NCI-H2029 treated with DMSO at 0.1 percent for 48 hours (cell line): Measurements from ENCODE around the gene HMOX1.

Source experiments
- DNase-seq: peaks from one replicate; lab custom pipeline; 2025; lab: John Stamatoyannopoulos, UW

The HMOX1 gene

DNA sequence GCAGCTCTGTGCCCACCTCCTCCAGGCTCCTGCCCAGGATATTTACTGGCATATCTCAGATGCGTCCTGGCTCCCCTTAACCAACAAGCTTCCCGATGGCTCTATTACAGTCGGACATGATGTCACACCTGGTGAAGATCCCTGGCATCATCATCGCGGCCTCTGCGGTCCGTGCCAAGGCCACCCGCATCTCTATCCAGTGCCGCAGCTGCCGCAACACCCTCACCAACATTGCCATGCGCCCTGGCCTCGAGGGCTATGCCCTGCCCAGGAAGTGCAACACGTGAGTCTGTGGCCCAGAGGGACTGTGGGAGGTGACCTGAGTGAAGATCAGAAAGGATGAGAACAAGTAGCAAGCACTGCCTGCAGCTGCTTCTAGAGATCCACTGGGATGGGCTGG lies 25.5 kb downstream of the HMOX1 start:
- no peak for DNase-seq

DNA sequence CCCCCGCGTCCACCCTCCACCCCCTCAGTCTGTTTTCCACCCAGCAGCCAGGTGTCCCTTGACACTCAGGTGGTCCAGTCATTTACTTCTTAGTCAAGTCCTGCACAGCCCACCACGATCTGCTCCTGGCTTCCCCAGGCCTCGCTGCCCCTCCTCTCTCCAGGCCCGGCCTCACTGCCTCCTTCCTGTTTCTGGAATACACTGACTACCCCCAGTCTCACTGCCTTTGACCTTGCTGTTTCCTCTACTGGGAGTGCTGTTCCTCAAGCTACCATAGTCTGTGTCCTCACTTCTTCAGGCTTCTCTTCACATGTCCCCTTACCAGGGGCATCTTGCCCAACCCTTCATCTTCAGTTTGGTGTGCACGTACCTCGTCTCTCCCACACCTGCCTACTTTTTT lies 26.5 kb downstream of the HMOX1 start:
- no peak for DNase-seq

DNA sequence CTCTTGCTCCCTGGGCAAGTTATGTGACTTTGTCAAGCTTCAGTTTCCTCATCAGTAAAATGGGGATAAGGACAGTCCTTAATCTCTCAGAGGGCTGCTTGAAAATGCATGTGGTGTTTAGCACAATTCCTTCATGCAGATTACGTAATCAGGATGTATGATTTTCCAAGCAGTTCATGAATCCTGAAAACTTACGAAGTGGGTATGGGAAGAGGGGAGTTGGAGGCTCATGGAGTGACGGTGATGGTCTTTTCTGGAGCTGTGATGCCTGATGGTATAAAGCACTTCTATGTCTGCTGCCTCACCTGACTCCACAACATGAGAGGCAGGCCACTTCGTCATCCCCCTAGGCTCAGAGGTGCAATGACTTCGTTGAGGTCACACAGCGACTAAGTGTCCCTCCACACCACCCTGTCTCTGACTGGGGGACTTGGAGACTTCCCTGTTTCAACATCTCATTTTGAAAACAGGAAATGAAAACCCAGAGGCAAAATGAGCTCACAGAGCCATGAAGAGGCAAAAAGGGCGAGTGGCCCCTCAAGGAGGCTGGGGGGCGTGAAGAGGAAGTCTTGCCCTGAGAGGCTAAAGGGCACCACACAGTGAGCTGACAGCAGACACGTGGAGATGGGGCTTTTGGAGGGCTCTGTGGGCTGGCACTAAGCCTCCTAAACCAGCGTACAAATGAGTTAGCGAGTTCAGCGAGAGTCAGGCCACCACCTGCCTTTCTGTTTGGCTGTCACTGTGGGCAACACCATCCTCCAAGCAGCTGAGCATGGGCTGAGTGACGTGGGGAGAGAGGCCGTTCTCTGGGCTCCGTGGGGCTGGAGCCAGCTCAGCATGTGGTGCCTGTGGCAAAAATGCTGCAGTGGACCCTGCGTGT lies 29.1 kb downstream of the HMOX1 start:
- no peak for DNase-seq

DNA sequence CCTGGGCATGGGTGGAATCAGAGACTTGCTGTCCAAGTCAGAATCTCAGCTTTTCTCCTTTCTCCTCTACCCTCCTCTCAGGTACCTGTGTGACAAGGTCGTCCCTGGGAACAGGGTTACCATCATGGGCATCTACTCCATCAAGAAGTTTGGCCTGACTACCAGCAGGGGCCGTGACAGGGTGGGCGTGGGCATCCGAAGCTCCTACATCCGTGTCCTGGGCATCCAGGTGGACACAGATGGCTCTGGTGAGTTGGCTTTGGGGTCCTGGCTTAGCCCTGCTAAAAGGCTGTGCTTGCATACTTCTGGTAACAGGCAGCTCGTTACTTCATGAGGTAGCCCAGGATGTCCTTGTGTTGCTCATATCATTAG lies 29.8 kb downstream of the HMOX1 start:
- DNase-seq: no peak

DNA sequence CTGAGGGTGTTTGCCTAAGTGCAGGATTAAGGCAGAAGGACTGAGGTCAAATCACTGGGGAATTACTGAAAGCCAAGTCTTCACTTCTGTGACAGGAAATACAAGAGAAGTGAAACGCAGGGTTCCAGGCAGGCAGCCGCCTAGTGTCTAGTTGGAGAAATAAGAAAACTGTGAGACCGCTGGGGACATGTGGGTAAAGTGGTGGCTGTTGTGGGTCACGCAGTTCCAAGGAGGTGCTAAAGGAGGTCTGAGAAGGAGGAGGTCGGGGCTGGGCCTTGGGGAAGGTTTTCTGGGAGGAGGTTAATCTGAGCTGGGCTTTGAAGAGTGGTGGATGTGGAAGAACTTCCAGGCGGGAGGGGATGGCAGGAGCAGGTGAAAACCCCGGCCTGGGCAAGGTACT lies 30.2 kb downstream of the HMOX1 start:
- DNase-seq: no peak

DNA sequence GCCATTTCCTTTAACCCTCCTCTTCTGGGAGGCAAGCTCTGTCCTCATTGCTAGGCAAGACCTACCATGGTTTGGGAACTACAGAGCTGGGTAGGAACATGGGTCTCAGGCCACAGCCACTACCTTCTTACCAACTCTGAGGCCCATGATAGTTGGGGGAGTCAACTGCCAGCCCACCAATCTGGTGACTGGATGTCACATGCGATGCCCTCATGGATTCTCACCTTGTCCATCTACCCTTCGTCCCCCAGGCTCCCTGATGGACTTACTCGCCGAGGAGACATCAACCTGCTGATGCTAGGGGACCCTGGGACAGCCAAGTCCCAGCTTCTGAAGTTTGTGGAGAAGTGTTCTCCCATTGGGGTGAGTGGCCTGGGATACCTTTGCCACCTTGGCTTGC lies 32.7 kb downstream of the HMOX1 start:
- no peak for DNase-seq

DNA sequence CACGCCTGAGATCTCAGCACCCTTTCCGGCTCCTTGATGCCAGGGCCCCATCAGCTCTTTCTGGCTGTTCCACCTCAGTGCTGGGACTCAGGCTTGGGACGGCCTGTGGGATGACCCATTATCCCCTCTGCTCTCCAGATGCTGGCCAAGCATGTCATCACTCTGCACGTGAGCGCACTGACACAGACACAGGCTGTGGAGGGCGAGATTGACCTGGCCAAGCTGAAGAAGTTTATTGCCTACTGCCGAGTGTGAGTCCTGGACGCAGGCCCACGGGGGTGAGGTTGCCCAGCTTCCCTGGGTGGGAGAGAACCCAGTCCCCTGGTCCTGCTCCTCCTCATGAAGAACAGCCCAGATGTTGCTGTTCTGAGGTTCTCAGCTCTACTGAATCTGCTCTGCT lies 36.7 kb downstream of the HMOX1 start:
- no peak for DNase-seq

DNA sequence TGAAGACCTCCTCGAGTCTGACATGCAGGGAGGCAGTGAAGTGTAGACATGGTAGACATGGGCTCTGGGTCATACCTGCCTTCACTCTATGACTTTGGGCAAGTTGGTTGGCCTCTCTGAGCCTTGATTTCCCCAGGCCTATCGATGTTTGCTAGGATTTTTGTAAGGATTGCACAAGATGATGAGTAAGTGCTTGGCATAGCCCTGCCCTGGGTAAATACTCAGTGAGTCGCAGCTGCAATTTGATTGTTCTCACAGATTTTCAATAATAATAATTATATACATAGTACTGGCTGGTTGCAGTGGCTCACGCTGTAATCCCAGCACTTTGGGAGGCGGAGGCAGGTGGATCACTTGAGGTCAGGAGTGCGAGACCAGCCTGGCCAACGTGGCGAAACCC lies 37.2 kb downstream of the HMOX1 start:
- no peak for DNase-seq

DNA sequence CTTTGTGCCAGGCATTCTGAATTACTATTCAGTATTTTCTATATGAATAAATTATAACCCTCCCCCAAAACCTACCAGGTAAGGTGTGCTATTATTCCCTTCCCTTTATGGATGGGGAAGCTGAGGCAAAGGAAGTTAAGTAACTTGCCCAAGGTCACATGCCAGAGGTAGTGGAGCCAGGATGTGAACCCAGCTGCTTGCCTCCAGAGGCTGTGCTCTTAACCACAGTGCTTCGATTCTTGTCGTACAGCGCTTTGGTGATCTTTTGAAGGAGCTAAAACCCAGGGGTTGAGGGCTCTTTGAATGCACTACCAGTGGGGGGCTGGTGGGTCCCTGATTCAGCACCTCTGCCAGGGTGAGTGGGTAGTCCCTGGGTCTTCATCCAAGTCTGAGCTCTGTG lies 37.8 kb downstream of the HMOX1 start:
- DNase-seq: no peak

DNA sequence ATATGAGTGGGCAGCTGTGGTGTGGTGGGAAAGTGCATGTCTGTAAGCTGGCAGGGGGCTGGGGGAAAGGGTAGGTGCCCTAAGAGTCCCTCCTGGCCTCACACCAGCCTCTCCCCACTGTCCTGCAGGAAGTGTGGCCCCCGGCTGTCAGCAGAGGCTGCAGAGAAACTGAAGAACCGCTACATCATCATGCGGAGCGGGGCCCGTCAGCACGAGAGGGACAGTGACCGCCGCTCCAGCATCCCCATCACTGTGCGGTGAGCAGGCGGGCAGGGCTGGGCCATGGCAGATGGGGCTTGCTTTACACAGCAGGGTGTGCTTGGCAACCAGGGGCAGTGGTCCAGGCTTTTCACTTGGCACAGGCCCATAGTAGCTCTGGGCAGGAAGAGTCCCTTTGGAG lies 38.9 kb downstream of the HMOX1 start:
- DNase-seq: no peak

DNA sequence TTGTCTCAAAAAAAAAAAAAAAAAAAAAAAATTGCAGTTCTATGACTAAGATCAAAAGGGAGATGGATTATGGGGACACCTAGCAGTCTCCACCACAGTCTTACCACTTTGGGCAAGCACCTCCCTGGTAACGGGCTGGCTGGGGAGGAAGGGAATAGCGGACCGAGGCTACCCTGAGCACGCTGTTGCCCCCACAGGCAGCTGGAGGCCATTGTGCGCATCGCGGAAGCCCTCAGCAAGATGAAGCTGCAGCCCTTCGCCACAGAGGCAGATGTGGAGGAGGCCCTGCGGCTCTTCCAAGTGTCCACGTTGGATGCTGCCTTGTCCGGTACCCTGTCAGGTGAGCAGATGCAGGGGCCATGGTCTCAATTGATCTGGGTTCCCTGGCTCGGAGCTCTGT lies 40.2 kb downstream of the HMOX1 start:
- no peak for DNase-seq

DNA sequence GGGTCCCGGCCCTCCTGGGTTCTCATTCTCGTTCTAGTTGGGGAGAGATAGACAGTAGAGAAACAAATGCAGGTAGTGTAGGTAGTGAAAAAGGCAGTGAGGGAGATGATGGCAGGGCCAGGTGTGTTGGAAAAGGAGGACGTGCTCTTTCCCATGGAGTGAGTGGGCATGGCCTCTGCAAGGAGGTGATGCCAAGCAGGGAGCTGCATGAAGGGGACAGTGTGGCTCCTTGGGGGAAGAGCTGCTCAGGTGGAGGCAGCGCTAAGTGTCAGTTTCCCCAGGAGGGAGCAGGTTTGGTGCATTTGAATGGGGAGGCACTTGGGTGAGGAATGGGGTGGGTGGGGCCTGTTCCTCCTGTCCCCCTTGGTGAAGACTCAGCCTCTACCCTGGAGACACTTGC lies 41.2 kb downstream of the HMOX1 start:
- DNase-seq: no peak

DNA sequence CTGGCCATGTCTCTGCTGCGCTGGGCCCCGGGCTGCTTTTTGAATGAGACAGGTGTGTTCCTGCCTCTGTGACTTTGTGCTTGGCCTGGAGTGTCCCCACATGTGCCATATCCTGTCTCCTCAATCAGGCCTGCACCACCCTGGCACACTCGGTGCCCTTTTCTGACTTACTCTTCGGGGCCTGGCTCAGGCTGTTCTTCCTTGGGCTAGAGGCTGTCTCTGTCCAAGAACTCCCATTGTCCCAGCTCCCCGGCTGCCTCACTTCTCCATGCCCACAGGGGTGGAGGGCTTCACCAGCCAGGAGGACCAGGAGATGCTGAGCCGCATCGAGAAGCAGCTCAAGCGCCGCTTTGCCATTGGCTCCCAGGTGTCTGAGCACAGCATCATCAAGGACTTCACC lies 42.0 kb downstream of the HMOX1 start:
- no peak for DNase-seq

DNA sequence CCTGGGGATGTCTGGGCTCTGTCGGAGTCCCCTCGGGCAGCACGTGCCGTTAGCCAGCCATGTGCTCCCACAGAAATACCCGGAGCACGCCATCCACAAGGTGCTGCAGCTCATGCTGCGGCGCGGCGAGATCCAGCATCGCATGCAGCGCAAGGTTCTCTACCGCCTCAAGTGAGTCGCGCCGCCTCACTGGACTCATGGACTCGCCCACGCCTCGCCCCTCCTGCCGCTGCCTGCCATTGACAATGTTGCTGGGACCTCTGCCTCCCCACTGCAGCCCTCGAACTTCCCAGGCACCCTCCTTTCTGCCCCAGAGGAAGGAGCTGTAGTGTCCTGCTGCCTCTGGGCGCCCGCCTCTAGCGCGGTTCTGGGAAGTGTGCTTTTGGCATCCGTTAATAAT lies 43.2 kb downstream of the HMOX1 start:
- DNase-seq: no peak

DNA sequence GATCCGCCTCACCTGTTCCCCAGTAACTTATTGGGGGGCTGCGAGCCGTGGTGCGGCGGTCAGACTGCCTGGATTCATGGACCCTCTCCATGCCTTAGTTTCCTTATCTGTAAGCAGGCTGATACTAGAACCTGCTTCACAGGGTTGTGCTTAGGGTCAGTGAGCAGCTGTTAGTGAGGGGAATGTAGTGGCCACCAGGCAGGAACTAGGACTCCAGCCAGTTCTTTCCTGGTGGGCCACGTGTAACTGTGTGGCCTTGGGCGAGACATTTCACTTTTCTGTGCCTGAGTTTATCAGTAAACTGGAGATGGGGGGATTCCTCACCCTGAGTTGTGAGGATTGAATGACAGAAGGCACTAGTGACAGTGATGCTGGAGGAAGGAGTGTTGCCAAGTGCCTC lies 43.9 kb downstream of the HMOX1 start:
- no peak for DNase-seq

DNA sequence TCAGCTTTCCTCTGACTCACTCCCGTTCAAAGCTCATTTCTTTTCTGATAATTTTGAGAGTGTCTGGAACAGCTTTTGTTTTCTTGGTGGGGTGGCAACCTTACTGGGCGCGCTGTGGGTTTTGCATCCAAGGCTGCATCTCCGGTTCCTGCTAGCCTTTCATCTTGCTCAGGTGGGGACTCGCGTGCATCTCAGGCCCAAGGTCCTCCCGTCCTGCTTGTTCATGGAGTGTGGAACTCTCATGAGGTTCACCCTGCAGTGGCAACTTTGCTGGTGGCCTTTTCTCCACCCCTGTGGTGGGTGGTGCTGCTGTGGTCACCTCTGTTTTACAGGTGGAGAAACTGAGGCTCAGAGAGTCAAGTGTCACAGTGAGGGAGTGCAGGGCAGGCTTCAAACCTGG lies 44.6 kb downstream of the HMOX1 start:
- DNase-seq: no peak

DNA sequence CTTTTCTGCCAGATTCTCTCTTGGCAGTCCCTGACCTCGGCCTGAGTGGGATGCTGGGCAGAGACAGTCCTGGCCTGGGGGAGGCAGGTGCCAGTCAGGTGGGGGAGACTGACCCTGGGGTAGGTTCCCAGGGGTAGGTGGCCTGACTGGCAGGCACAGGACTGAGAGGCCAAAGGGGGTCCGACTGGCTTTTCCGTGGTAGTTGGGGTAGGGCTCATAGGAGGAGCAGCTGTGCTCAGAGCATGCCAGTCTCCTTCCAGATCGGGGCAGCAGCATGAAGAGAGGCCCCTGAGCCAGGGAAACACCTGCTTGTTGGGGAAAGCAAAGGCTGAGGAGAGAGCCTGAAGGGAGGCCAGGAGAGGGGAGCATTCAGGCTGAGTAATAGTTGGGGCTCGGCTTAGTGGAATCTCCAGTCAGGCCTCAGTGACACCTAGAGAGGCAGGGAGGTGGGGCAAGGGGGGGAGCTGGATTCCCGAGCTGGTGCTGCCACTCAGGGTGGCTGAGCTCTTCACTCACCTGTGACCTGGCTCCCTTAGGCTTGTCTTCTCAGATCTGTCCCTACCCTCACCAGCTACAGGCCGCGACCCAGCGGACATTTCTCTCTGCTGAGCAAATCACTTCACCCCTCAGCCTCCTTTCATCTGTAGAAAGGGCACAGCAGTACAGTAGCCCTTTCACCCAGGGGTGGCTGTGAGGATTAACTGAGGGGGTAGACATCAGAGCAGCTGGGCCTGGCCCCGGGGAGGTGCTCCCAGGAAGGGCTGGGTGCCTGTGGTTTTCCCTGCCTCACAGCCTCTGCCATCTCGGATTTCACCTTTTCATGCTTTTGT lies 45.3 kb downstream of the HMOX1 start:
- no peak for DNase-seq

DNA sequence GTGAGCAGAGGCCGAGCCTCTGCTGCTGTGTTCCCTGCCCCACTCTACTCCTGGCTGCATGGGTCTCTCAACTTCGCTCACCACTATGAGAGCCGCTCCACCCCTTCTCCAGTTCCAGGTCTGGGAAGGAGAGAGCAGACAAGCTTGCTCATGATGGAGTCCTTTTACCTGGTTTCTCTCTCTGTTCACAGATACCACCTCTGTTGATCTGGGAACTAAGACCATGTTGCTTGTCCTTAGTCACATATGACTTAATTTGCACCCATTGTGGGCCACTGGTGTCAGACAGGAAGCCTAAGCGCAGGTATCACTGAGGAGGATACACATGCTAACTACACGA lies 45.9 kb downstream of the HMOX1 start:
- peak; percentile 43 for DNase-seq

DNA sequence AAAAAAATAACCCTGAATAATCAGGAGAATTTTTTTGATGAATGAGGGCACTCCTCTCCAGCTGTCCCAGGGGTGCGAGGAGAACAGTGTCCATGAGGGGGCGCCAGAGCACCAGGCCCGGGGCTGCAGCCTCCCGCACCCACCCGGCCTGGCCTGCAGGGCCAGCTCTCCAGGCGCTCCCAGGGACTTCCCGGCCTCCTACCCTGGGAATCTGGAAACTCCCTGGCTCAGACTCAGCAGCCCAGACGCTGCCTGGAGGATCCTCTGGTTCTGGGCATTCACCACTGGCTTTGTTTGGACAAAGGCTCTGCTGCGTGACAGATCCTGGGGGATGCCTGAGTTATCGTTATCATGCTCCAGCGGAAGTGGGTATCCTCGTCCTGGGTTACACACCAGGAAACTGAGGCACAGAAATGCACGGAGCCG lies 50.0 kb downstream of the HMOX1 start:
- DNase-seq: peak; percentile 24

DNA sequence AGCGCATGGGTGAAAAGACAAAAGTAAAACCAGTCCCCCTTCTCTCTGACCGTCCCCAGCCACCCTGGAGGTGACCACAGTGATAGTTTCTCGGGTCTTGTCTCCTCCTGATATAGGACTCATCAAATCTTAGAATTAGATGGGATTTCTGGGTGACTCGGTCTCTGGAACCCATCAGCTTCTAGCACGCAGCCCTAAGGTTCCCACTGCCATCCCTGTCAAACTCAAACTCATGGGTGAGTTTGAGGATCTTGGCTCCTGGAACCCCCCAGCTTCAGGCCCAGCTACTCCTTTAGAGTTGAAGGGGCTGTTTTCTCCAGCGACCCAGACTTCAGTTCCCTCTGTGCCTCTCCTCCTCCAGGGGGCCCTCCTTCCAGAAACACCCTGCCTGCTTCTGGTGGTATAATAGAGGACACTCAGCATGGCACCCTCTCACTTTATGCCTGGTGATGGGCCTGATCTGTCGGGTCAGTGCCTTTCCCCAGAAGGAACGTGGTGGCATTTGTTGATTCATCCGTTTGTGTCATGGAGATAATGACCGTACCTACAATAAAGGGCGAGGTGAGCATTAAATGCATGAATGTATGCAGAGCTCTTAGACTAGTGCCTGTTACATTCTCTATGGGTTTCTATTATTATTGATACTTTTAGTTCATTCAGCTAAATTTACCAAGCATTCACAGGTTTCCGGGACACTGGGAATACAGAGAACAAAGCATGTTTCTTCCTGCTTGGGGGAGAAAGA lies 50.8 kb downstream of the HMOX1 start:
- no peak for DNase-seq

DNA sequence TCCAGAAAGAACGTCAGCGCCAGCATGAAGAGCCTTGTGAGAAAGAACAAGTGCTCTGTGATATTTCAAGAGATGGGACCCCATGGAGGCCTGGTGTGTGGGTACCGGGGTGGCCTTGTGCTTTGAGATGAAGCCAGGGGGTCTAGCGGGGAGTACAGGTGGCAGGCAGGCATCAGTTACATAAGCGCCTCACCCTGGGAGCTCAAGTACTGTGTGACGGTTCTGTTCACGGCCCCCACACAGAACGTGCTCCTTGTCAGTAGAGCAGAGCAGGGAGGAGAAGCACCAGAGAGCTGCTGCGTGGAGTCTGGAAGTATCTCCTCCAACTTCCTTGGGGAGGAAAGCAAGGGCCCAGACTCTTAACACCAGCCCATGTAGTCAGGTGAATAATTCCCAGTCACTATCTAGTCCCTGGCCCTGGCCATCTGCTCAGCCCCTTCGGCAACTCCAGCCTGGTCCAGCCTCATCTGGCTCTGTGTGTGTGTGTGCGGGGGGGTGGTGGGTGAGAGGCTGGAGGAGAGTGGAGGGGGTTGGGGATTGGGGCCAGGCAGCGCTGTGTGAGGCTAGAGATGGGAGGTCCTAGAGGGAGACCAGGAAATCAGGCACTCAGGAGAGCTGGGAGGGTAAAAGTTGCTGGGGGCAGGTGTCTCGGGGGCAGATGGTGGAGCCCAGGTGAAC lies 51.5 kb downstream of the HMOX1 start:
- no peak for DNase-seq

DNA sequence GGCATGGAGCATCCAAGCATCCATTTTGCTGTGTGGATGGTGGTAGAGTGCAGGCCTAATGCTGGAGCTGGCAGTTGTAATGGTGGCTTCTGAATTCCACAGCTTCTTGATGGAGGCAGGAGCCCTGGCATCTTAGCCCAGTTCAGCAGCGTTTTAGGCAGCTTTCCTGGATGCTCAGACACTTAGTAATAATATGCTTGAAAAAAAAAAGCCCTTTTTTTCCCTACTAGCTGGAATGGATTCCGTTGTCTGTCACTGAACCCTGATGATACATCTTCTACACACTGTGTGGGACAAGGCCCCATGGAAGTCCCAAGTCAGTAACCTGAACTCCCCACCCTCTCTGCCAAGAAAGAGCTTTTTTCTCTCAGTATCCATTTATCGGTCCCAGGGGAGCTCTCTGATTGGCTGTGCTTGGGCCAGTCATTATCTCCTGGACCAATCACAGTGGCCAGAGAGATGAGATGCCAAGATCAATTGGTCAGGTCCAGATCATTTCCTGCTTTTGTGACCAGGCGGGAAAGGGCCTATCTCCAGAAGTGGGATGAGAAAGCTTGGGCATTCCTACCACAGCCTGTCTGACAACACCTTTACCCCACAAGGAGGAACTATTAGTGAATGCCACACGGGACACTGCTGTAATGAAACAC lies 53.3 kb downstream of the HMOX1 start:
- DNase-seq: no peak
